HepG2 (cell line): ENCODE results near the gene CCDC148. TPM values are rescaled to one million over a fixed set of nuclear protein-coding genes. Genes with fewer than 3 reads are reported as not detected.
A peak's percentile ranks its signal among the peaks of the same experiment; 100 is the strongest.

Experiments
- ARNTL ChIP-seq: sonication (generic); formaldehyde crosslinking; IDR thresholded peaks from 2 replicates; pipeline ENCODE4 v1.4.0; 2020; ENCODE audit warnings: mild to moderate bottlenecking, missing genetic modification reagents
- FOXK2 ChIP-seq: fragments of 450-650 bp; IDR thresholded peaks from 2 replicates; pipeline ENCODE4 v1.6.1; 2016
- MEF2D ChIP-seq: sonication (generic); formaldehyde crosslinking; IDR thresholded peaks from 2 replicates; pipeline ENCODE4 v1.5.1; 2020; ENCODE audit warnings: mild to moderate bottlenecking, missing genetic modification reagents
- NR2C2 ChIP-seq: sonication (generic); formaldehyde crosslinking; IDR thresholded peaks from 2 replicates; pipeline ENCODE4 v1.4.0; 2020; ENCODE audit warnings: missing genetic modification reagents, mild to moderate bottlenecking, moderate library complexity, borderline replicate concordance
- SOX5 ChIP-seq: IDR thresholded peaks from 2 replicates; pipeline ENCODE4 v1.6.1; 2016; ENCODE audit warnings: borderline replicate concordance
- SP140L ChIP-seq: sonication (generic); formaldehyde crosslinking; IDR thresholded peaks from 2 replicates; pipeline ENCODE4 v1.4.0; 2020; ENCODE audit warnings: missing genetic modification reagents, borderline replicate concordance
- TP53 ChIP-seq: sonication (generic); formaldehyde crosslinking; conservative IDR thresholded peaks from 2 replicates; pipeline ENCODE4 v1.4.0; 2020; ENCODE audit warnings: missing genetic modification reagents
- ZBTB26 ChIP-seq: IDR thresholded peaks from 2 replicates; pipeline ENCODE4 v1.6.1; 2016; ENCODE audit warnings: missing compliant biosample characterization, missing genetic modification reagents, borderline replicate concordance
- ZBTB7B ChIP-seq: sonication (generic); formaldehyde crosslinking; IDR thresholded peaks from 2 replicates; pipeline ENCODE4 v1.4.0; 2020; ENCODE audit warnings: missing genetic modification reagents
- ZMYM3 ChIP-seq: sonication (generic); formaldehyde crosslinking; IDR thresholded peaks from 2 replicates; pipeline ENCODE4 v1.5.1; 2020; ENCODE audit warnings: mild to moderate bottlenecking, missing genetic modification reagents
- ZNF225 ChIP-seq: sonication (generic); formaldehyde crosslinking; IDR thresholded peaks from 2 replicates; pipeline ENCODE4 v1.4.0; 2020; ENCODE audit warnings: mild to moderate bottlenecking, missing genetic modification reagents
- ZNF331 ChIP-seq: sonication (generic); formaldehyde crosslinking; IDR thresholded peaks from 2 replicates; pipeline ENCODE4 v1.4.0; 2020; ENCODE audit warnings: missing genetic modification reagents
- ZNF709 ChIP-seq: sonication (generic); formaldehyde crosslinking; IDR thresholded peaks from 2 replicates; pipeline ENCODE4 v1.5.0; 2020; ENCODE audit warnings: mild to moderate bottlenecking, missing genetic modification reagents
- ZNF746 ChIP-seq: sonication (generic); formaldehyde crosslinking; IDR thresholded peaks from 2 replicates; pipeline ENCODE4 v1.8.0; 2022; ENCODE audit warnings: mild to moderate bottlenecking, missing genetic modification reagents
- ZNF775 ChIP-seq: sonication (generic); formaldehyde crosslinking; IDR thresholded peaks from 2 replicates; pipeline ENCODE4 v1.4.0; 2020; ENCODE audit warnings: missing genetic modification reagents, mild to moderate bottlenecking, moderate library complexity, borderline replicate concordance
- ZNF780A ChIP-seq: sonication (generic); formaldehyde crosslinking; IDR thresholded peaks from 2 replicates; pipeline ENCODE4 v1.8.0; 2022; ENCODE audit warnings: mild to moderate bottlenecking, missing genetic modification reagents, moderate library complexity
- ZNF879 ChIP-seq: sonication (generic); formaldehyde crosslinking; IDR thresholded peaks from 2 replicates; pipeline ENCODE4 v1.8.1; 2023; ENCODE audit warnings: missing genetic modification reagents
- polyA plus RNA-seq, 8 experiments: library from polyadenylated mRNA; depleted of rRNA in 3 of 8; stranded (reverse) in 7 of 8; unstranded in 1 of 8; fragments of >200 nt; fragmentation: Illumina TruSeq in 4 of 8; extraction: Trizol in 4 of 8; gene quantifications; 2 replicates each; pipeline versions ENCODE4 v1.2.1 to v1.2.3, GENCODE V29; 2011 to 2016; ENCODE audit warnings: low read depth in 4 of 8, missing spikeins in 1 of 8, mixed read lengths in 1 of 8; ENCODE audit not compliant: insufficient read depth in 1 of 8
- total RNA-seq, 5 experiments: library from RNA; depleted of rRNA; stranded (reverse); fragments of >200 nt; fragmentation: Illumina TruSeq; extraction: Trizol; gene quantifications; 2 replicates each; pipeline ENCODE4 v1.2.3, GENCODE V29; 2016; ENCODE audit warnings: low read depth in 1 of 5
- TF ChIP-seq, protein P1 (sequence below): sonication (generic); formaldehyde crosslinking; IDR thresholded peaks from 2 replicates; pipeline ENCODE4 v1.5.0; 2020; ENCODE audit warnings: mild to moderate bottlenecking, missing genetic modification reagents, borderline replicate concordance
- TF ChIP-seq, protein P2 (sequence below): sonication (generic); formaldehyde crosslinking; IDR thresholded peaks from 2 replicates; pipeline ENCODE4 v1.5.1; 2020; ENCODE audit warnings: missing genetic modification reagents, mild to moderate bottlenecking, borderline replicate concordance
- TF ChIP-seq, protein P3 (sequence below): IDR thresholded peaks from 2 replicates; pipeline ENCODE4 v1.6.1; 2018; ENCODE audit warnings: missing genetic modification reagents

The CCDC148 gene
- total and polyA plus RNA-seq, 2 of the 13 experiments (the other 11 are each of a cell fraction or from before 2014, with no cell fraction given), result 0.30 to 0.49 TPM

DNA sequence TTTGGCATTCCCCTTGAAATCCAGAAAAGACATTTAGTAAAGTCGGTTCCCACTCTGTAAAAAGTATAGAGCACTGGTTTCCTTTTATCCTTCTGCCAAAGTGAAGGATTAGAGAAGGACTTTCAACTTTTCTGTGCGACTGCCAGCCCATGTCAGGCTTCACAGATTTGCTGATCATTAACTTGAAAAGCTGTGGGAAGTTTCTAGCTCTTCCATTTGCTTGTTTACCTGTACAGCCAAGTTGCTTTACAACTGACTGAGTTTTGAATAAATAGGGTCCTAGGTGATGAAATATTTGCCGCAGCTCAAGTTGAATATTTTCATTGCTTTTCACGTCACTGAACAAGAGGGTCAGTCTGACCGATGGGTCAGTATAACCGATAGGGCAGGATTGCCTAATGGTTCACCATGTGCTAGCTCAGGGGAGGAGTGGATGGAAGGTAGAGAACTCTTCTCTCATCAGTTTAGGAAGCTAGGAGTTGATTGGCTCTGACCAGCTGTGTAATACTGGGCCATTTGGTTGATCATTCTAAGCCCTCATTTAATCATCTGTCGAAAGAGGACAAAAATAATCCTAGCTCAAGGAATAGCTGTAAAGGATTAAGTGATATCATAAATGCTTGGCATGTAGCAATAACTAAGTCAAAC, 324.5 kb downstream of the CCDC148 start (continued):
- TF ChIP-seq, protein P1, sequence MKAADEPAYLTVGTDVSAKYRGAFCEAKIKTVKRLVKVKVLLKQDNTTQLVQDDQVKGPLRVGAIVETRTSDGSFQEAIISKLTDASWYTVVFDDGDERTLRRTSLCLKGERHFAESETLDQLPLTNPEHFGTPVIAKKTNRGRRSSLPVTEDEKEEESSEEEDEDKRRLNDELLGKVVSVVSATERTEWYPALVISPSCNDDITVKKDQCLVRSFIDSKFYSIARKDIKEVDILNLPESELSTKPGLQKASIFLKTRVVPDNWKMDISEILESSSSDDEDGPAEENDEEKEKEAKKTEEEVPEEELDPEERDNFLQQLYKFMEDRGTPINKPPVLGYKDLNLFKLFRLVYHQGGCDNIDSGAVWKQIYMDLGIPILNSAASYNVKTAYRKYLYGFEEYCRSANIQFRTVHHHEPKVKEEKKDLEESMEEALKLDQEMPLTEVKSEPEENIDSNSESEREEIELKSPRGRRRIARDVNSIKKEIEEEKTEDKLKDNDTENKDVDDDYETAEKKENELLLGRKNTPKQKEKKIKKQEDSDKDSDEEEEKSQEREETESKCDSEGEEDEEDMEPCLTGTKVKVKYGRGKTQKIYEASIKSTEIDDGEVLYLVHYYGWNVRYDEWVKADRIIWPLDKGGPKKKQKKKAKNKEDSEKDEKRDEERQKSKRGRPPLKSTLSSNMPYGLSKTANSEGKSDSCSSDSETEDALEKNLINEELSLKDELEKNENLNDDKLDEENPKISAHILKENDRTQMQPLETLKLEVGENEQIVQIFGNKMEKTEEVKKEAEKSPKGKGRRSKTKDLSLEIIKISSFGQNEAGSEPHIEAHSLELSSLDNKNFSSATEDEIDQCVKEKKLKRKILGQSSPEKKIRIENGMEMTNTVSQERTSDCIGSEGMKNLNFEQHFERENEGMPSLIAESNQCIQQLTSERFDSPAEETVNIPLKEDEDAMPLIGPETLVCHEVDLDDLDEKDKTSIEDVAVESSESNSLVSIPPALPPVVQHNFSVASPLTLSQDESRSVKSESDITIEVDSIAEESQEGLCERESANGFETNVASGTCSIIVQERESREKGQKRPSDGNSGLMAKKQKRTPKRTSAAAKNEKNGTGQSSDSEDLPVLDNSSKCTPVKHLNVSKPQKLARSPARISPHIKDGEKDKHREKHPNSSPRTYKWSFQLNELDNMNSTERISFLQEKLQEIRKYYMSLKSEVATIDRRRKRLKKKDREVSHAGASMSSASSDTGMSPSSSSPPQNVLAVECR (CRISPR knock-in tag), result peak; percentile 55; the same call in 1 of the 2 replicates
- TF ChIP-seq ZMYM3 (CRISPR knock-in tag) (peak; percentile 85), ZNF780A (0 out of 2 replicates have a peak, but pooled peaks have one; percentile 35), NR2C2 (CRISPR knock-in tag) (peak; percentile 85), FOXK2 (peak; percentile 94), ZNF746 (0 out of 2 replicates have a peak, but pooled peaks have one; percentile 15), ARNTL (CRISPR knock-in tag) (peak; percentile 78), ZBTB26 (CRISPR knock-in tag) (peak; percentile 90; the same call in 1 of the 2 replicates), ZNF709 (CRISPR knock-in tag) (no peak; the same call in 1 of the 2 replicates), ZNF879 (CRISPR knock-in tag) (peak; percentile 71; the same call in 1 of the 2 replicates), ZNF775 (CRISPR knock-in tag) (peak; percentile 94; the same call in 1 of the 2 replicates), SOX5 (CRISPR knock-in tag) (peak; percentile 78), ZBTB7B (CRISPR knock-in tag) (peak; percentile 79; the same call in 1 of the 2 replicates), ZNF331 (peak; percentile 88), ZNF225 (CRISPR knock-in tag) (no peak), SP140L (CRISPR knock-in tag) (peak; percentile 51; the same call in 1 of the 2 replicates), MEF2D (CRISPR knock-in tag) (peak; percentile 65; the same call in 1 of the 2 replicates), TP53 (CRISPR knock-in tag) (0 out of 2 replicates have a peak, but pooled peaks have one; percentile 24)
- TF ChIP-seq, protein P2, sequence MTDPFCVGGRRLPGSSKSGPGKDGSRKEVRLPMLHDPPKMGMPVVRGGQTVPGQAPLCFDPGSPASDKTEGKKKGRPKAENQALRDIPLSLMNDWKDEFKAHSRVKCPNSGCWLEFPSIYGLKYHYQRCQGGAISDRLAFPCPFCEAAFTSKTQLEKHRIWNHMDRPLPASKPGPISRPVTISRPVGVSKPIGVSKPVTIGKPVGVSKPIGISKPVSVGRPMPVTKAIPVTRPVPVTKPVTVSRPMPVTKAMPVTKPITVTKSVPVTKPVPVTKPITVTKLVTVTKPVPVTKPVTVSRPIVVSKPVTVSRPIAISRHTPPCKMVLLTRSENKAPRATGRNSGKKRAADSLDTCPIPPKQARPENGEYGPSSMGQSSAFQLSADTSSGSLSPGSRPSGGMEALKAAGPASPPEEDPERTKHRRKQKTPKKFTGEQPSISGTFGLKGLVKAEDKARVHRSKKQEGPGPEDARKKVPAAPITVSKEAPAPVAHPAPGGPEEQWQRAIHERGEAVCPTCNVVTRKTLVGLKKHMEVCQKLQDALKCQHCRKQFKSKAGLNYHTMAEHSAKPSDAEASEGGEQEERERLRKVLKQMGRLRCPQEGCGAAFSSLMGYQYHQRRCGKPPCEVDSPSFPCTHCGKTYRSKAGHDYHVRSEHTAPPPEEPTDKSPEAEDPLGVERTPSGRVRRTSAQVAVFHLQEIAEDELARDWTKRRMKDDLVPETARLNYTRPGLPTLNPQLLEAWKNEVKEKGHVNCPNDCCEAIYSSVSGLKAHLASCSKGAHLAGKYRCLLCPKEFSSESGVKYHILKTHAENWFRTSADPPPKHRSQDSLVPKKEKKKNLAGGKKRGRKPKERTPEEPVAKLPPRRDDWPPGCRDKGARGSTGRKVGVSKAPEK (CRISPR knock-in tag), result 0 out of 2 replicates have a peak, but pooled peaks have one; percentile 74
- TF ChIP-seq, protein P3, sequence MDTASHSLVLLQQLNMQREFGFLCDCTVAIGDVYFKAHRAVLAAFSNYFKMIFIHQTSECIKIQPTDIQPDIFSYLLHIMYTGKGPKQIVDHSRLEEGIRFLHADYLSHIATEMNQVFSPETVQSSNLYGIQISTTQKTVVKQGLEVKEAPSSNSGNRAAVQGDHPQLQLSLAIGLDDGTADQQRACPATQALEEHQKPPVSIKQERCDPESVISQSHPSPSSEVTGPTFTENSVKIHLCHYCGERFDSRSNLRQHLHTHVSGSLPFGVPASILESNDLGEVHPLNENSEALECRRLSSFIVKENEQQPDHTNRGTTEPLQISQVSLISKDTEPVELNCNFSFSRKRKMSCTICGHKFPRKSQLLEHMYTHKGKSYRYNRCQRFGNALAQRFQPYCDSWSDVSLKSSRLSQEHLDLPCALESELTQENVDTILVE (CRISPR knock-in tag), result no peak; the same call in 1 of the 2 replicates
